Neural cell (in vitro differentiated cells): ENCODE results near the gene CNPY2.
"Not testable (repeated sequence)": the region's sequence is repeated elsewhere in the genome, so short reads cannot be mapped to it uniquely, and the experiment has no call there.

ENCODE experiments used
- POLR2AphosphoS5 ChIP-seq: IDR thresholded peaks from 2 replicates; pipeline ENCODE4 v1.6.1; 2012
- TF ChIP-seq, protein P1 (sequence below): fragments of 450-650 bp; IDR thresholded peaks from 2 replicates; pipeline ENCODE4 v1.5.1; 2014; ENCODE audit warnings: antibody characterized with exemption, mild to moderate bottlenecking, moderate library complexity; ENCODE audit not compliant: poor library complexity, severe bottlenecking

DNA sequence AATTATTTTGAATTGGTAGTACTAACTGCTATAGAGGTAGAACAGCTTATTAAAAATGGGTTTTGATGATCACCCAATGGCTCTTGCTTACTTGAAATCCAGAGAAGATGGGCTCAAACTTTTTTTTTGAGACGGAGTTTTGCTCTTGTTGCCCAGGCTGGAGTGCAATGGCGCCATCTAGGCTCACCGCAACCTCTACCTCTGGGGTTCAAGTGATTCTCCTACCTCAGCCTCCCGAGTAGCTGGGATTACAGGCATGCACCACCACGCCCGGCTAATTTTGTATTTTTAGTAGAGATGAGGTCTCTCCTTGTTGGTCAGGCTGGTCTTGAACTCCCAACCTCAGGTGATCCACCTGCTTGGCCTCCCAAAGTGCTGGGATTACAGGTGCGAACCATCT lies 52.8 kb downstream of the CNPY2 start:
- TF ChIP-seq, protein P1, sequence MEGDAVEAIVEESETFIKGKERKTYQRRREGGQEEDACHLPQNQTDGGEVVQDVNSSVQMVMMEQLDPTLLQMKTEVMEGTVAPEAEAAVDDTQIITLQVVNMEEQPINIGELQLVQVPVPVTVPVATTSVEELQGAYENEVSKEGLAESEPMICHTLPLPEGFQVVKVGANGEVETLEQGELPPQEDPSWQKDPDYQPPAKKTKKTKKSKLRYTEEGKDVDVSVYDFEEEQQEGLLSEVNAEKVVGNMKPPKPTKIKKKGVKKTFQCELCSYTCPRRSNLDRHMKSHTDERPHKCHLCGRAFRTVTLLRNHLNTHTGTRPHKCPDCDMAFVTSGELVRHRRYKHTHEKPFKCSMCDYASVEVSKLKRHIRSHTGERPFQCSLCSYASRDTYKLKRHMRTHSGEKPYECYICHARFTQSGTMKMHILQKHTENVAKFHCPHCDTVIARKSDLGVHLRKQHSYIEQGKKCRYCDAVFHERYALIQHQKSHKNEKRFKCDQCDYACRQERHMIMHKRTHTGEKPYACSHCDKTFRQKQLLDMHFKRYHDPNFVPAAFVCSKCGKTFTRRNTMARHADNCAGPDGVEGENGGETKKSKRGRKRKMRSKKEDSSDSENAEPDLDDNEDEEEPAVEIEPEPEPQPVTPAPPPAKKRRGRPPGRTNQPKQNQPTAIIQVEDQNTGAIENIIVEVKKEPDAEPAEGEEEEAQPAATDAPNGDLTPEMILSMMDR = not testable (repeated sequence)
- not testable (repeated sequence) for TF ChIP-seq POLR2AphosphoS5
